Osteocyte (in vitro differentiated cells): ENCODE measurements around the gene TBCD. TPM values are rescaled to one million over a fixed set of nuclear protein-coding genes. Genes with fewer than 3 reads are reported as not detected.

ENCODE experiments used
- DNase-seq: peaks from one replicate; pipeline ENCODE4 v3.0.0; 2021; ENCODE audit warnings: mixed read lengths; ENCODE audit not compliant: unreplicated experiment; ENCODE audit errors: extremely low spot score
- H3K27ac Mint-ChIP-seq: one replicate; pipeline ENCODE4 v1.8.0; 2021; ENCODE audit warnings: mild to moderate bottlenecking, mixed read lengths; ENCODE audit not compliant: unreplicated experiment
- H3K27me3 Mint-ChIP-seq: one replicate; pipeline ENCODE4 v1.8.0; 2021; ENCODE audit warnings: mixed read lengths; ENCODE audit not compliant: unreplicated experiment
- H3K36me3 Mint-ChIP-seq: one replicate; pipeline ENCODE4 v1.8.0; 2021; ENCODE audit warnings: mixed read lengths; ENCODE audit not compliant: unreplicated experiment
- H3K4me1 Mint-ChIP-seq: one replicate; pipeline ENCODE4 v1.8.0; 2021; ENCODE audit warnings: mixed read lengths; ENCODE audit not compliant: unreplicated experiment
- H3K4me3 Mint-ChIP-seq: one replicate; pipeline ENCODE4 v1.8.0; 2021; ENCODE audit warnings: mild to moderate bottlenecking, moderate library complexity, mixed read lengths; ENCODE audit not compliant: unreplicated experiment
- H3K9me3 Mint-ChIP-seq: one replicate; pipeline ENCODE4 v1.8.0; 2021; ENCODE audit warnings: mixed read lengths; ENCODE audit not compliant: unreplicated experiment
- total RNA-seq: library from RNA; stranded (reverse); gene quantifications from 2 replicates; pipeline ENCODE4 v1.2.1, GENCODE V29; 2021
- TF ChIP-seq, protein P1 (sequence below): fragments of 200-600 bp; sonication (generic); IDR thresholded peaks from 2 replicates; pipeline ENCODE4 v1.5.0; 2021; ENCODE audit warnings: antibody characterized with exemption, mild to moderate bottlenecking, moderate library complexity

The TBCD gene
- total RNA-seq, 1 donor from 2014 or later, result 74.0 TPM

DNA sequence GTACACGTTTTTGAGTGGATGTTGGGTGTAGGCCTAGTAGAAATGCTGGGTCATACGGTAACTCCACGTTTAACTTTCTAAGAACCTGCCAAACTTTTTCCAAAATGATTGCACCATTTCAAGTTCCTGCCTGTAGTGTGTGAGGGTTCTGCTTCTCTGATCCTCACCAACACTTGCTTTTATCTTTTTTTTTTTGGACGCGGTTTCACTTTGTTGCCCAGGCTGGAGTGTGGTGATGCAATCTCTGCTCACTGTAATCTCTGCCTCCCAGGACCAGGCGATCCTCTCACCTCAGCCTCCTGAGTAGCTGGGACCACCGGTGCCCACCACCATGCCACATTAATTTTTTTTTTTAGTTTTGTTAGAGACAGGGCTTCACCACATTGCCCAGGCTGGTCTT, 64.5 kb downstream of the TBCD start:
- peaks cover 56% of the 10 kb centered on the region for H3K36me3 Mint-ChIP-seq
- DNase-seq, result no peak
- H3K27me3 Mint-ChIP-seq, result no peaks in the 10 kb centered on the region
- no peak overlapping the region for H3K27ac Mint-ChIP-seq
- no peak overlapping the region for H3K4me3 Mint-ChIP-seq
- H3K4me1 Mint-ChIP-seq, result peaks cover 3% of the 10 kb centered on the region
- TF ChIP-seq, protein P1, sequence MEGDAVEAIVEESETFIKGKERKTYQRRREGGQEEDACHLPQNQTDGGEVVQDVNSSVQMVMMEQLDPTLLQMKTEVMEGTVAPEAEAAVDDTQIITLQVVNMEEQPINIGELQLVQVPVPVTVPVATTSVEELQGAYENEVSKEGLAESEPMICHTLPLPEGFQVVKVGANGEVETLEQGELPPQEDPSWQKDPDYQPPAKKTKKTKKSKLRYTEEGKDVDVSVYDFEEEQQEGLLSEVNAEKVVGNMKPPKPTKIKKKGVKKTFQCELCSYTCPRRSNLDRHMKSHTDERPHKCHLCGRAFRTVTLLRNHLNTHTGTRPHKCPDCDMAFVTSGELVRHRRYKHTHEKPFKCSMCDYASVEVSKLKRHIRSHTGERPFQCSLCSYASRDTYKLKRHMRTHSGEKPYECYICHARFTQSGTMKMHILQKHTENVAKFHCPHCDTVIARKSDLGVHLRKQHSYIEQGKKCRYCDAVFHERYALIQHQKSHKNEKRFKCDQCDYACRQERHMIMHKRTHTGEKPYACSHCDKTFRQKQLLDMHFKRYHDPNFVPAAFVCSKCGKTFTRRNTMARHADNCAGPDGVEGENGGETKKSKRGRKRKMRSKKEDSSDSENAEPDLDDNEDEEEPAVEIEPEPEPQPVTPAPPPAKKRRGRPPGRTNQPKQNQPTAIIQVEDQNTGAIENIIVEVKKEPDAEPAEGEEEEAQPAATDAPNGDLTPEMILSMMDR, result no peak
- peaks cover 6% of the 10 kb centered on the region for H3K9me3 Mint-ChIP-seq

DNA sequence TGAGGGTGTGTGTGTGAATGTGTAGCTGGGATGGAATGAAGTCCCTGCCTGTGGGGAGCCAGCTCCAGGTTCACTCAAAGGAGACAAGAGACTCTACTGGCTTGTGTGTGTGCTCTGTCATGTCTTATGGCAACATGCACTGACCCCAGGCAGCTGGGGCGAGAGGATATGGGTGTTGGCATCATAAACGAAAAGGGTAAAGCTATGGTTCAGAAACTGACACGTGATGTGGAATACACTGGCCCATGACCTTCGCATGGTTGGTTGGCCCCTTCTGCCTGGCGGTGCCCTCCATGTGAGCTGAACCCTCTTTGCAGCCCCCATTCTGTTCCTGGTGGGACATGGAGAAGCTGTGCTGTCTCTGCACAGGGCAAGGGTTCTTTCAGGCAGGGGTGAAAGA, 66.1 kb downstream of the TBCD start:
- Mint-ChIP-seq H3K36me3 (peaks cover 62% of the 10 kb centered on the region), H3K4me1 (peaks cover 3% of the 10 kb centered on the region), H3K27ac (no peak overlapping the region), H3K27me3 (no peaks in the 10 kb centered on the region), H3K4me3 (no peak overlapping the region), H3K9me3 (peaks cover 6% of the 10 kb centered on the region)
- TF ChIP-seq, protein P1, result no peak
- DNase-seq, result no peak

DNA sequence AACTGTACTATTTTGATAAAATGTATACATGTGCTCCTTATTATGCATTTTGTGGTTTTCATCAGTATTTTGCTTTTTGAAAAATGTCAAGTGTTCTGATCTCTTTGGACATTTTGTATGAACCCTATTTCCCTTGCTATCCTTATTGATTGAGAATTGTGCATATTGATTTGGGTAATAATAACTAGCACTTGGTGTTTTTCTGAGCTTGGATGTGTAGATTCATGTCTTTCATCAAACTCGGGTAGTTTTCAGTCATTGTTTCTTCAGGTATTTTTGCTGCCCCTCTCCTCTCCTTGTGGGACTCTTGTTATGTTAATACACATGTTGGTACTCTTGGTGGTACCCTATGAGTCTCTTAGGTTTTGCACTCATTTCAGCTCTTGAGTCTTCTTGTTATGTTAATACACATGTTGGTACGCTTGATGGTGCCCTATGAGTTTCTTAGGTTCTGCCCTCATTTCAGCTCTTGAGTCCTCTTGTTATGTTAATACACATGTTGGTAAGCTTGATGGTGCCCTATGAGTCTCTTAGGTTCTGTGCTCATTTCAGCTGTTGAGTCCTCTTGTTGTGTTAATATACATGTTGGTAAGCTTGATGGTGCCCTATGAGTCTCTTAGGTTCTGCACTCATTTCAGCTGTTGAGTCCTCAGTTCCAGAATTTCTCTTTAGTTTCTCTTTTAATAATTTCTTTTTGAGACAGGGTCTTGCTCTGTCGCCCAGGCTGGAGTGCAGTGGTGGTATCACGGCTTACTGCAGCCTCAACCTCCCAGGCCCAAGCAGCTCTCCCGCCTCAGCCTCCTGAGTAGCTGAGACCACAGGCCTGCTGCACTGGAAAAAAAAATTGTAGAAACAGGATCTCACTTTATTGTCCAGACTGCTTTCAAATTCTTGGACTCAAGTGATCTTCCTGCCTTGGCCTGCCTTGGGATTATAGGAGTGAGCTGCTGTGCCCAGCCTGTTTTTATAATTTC, 68.7 kb downstream of the TBCD start:
- TF ChIP-seq, protein P1, result no peak
- no peak overlapping the region for H3K27ac Mint-ChIP-seq
- peaks cover 3% of the 10 kb centered on the region for H3K4me1 Mint-ChIP-seq
- H3K36me3 Mint-ChIP-seq, result peaks cover 46% of the 10 kb centered on the region
- no peak for DNase-seq
- H3K9me3 Mint-ChIP-seq, result peaks cover 6% of the 10 kb centered on the region
- H3K4me3 Mint-ChIP-seq, result no peak overlapping the region
- H3K27me3 Mint-ChIP-seq, result no peaks in the 10 kb centered on the region

DNA sequence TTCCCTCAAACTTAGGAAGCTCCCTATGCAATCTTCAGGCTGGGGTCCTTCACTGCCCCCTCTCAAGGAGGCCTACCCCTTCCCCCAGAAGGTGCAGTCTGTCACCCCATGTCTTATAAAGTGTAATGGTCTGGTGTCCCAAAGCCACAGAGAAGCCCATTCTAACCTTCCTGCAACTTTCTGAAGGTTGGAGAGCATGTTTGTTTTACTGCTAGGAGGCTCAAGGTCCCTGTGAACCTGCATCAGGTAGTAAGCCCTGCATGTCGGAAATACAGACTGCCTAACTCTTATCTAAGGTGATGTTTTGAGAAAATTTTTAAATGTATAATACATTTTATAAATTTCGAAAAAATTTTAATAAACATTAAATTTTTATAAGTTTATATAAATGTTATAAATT, 69.7 kb downstream of the TBCD start:
- DNase-seq, result no peak
- no peaks in the 10 kb centered on the region for H3K27me3 Mint-ChIP-seq
- peaks cover 3% of the 10 kb centered on the region for H3K4me1 Mint-ChIP-seq
- peaks cover 36% of the 10 kb centered on the region for H3K36me3 Mint-ChIP-seq
- H3K27ac Mint-ChIP-seq, result no peak overlapping the region
- H3K4me3 Mint-ChIP-seq, result no peak overlapping the region
- peaks cover 6% of the 10 kb centered on the region for H3K9me3 Mint-ChIP-seq
- TF ChIP-seq, protein P1, result no peak

DNA sequence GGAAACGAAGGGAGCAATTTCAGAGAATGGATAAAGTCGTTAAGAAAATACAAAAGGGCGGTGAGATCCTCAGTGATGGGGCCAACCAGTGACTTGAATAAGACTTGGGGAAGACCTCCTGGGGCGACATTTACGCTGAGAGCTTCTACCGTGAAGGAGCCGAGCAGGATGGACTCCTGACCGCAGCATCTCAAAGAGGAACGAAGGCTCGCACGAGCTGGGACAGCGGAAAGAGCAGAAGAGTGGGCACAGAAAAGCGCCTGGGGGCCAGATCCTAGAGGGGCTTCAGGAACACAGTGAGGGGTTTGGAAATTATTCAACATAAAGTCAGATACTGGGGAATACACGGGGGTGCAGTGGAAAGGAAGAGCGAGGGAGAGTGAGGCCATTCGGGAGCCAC, 70.4 kb downstream of the TBCD start:
- TF ChIP-seq, protein P1, result no peak
- no peaks in the 10 kb centered on the region for H3K27me3 Mint-ChIP-seq
- no peak overlapping the region for H3K4me3 Mint-ChIP-seq
- no peak for DNase-seq
- H3K9me3 Mint-ChIP-seq, result peaks cover 6% of the 10 kb centered on the region
- H3K27ac Mint-ChIP-seq, result no peak overlapping the region
- H3K36me3 Mint-ChIP-seq, result peaks cover 36% of the 10 kb centered on the region
- H3K4me1 Mint-ChIP-seq, result peaks cover 3% of the 10 kb centered on the region
